Spinal cord (tissue), 10 donors: ENCODE data around the gene PLA2G4E. TPM values are rescaled to one million over a fixed set of nuclear protein-coding genes. Genes with fewer than 3 reads are reported as not detected.

Source experiments
- DNase-seq, 6 donors: peaks; one replicate each; pipeline versions ENCODE4 v3.0.0 to v3.0.0-alpha.2; 2013 to 2015; ENCODE audit warnings: low spot score in 6 of 6, low read depth in 4 of 6
- H3K27ac ChIP-seq: one replicate; pipeline ENCODE4 v1.5.1; 2013; ENCODE audit warnings: low read depth, low read length, control low read depth
- H3K27me3 ChIP-seq: one replicate; pipeline ENCODE4 v1.6.1; 2013; ENCODE audit warnings: low read length; ENCODE audit not compliant: control insufficient read depth, insufficient read depth
- H3K36me3 ChIP-seq: one replicate; pipeline ENCODE4 v1.6.1; 2013; ENCODE audit warnings: low read length; ENCODE audit not compliant: control insufficient read depth, insufficient read depth
- H3K4me1 ChIP-seq: one replicate; pipeline ENCODE4 v1.6.1; 2013; ENCODE audit warnings: low read length; ENCODE audit not compliant: control insufficient read depth, insufficient read depth
- H3K4me3 ChIP-seq: one replicate; pipeline ENCODE4 v1.5.1; 2013; ENCODE audit warnings: low read depth, low read length, control low read depth
- H3K9me3 ChIP-seq: one replicate; pipeline ENCODE4 v1.6.1; 2013; ENCODE audit warnings: low read length; ENCODE audit not compliant: control insufficient read depth, insufficient read depth
- WGBS: methylation state at CpG from one replicate; pipeline ENCODE4 v1.1.5; 2013; ENCODE audit warnings: missing lambda C conversion rate; ENCODE audit not compliant: insufficient coverage; 5-methylcytosine and 5-hydroxymethylcytosine counted together
- long read RNA-seq, 4 donors: transcript quantifications; one replicate each; lab custom pipeline, GENCODE V29; 2026
- polyA plus RNA-seq, 2 donors: library from polyadenylated mRNA; unstranded; fragments of 120-200 nt; gene quantifications; one replicate each; pipeline ENCODE4 v1.2.1, GENCODE V29; 2013; ENCODE audit not compliant: insufficient read length in 2 of 2
- total RNA-seq, 2 donors: library from RNA; depleted of rRNA in 1 of 2; stranded (reverse); fragments of 120-200 nt in 1 of 2; fragments of >200 nt in 1 of 2; gene quantifications; one replicate each; pipeline versions ENCODE4 v1.2.3 to v1.2.4, GENCODE V29; 2013 to 2014
- donor health status: healthy.

The PLA2G4E gene
- not detected for total RNA-seq
- polyA plus RNA-seq, result not detected
- long read RNA-seq, donor 1, result 0 reads
- long read RNA-seq, donor 2, result 0 reads
- long read RNA-seq, donor 3, result 0 reads
- long read RNA-seq, donor 4, result 0 reads

GRCh38 chr15:42020713-42021273 is at the start of gene PLA2G4E:
TSS of gene PLA2G4E (minus strand) at chr15:42021042. CDS start at chr15:42021030, 12 bp downstream.
- DNase-seq, result no peak
- no peak within 1 kb of the TSS for H3K4me3 ChIP-seq
- peaks cover 4% of the 10 kb centered on the region for H3K9me3 ChIP-seq
- no peak within 1 kb of the TSS for H3K27ac ChIP-seq
- H3K27me3 ChIP-seq, result no peaks in the 10 kb centered on the region
- 88% methylated on average over 3 of the region's 5 CpGs for WGBS
- H3K36me3 ChIP-seq, result no peaks in the 10 kb centered on the region
- H3K4me1 ChIP-seq, result peaks cover 5% of the 10 kb centered on the region

GRCh38 chr15:42070279-42070975 is 49.6 kb upstream of the PLA2G4E start:
- 96% methylated on average over 13 of the region's 16 CpGs for WGBS
- Histone ChIP-seq H3K9me3 (no peaks in the 10 kb centered on the region), H3K27ac (no peak overlapping the region), H3K4me3 (no peak overlapping the region), H3K4me1 (peaks cover 10% of the 10 kb centered on the region), H3K27me3 (no peaks in the 10 kb centered on the region), H3K36me3 (no peaks in the 10 kb centered on the region)
- no peak for DNase-seq

- no peaks in the 10 kb centered on the region for H3K27me3 ChIP-seq
- WGBS, result 64% methylated on average over 16 of the region's 17 CpGs
- peak in 1 of 6 donors; percentile 3 for DNase-seq
- no peaks in the 10 kb centered on the region for H3K9me3 ChIP-seq
- no peak overlapping the region for H3K27ac ChIP-seq
- H3K36me3 ChIP-seq, result no peaks in the 10 kb centered on the region
- H3K4me3 ChIP-seq, result no peak overlapping the region
- H3K4me1 ChIP-seq, result peaks cover 17% of the 10 kb centered on the region
Measured at GRCh38 chr15:42069496-42070278, 48.8 kb upstream of the PLA2G4E start.

GRCh38 chr15:42069025-42069424 is 48.2 kb upstream of the PLA2G4E start:
- H3K4me3 ChIP-seq, result no peak overlapping the region
- no peaks in the 10 kb centered on the region for H3K27me3 ChIP-seq
- no peaks in the 10 kb centered on the region for H3K9me3 ChIP-seq
- WGBS, result 86% methylated on average over 6 of the region's 7 CpGs
- no peaks in the 10 kb centered on the region for H3K36me3 ChIP-seq
- H3K4me1 ChIP-seq, result peaks cover 17% of the 10 kb centered on the region
- H3K27ac ChIP-seq, result no peak overlapping the region
- DNase-seq, result no peak

- H3K4me1 ChIP-seq, result peaks cover 17% of the 10 kb centered on the region
- no peak overlapping the region for H3K4me3 ChIP-seq
- H3K36me3 ChIP-seq, result no peaks in the 10 kb centered on the region
- H3K9me3 ChIP-seq, result no peaks in the 10 kb centered on the region
- 92% methylated on average over 14 of the region's 14 CpGs for WGBS
- H3K27ac ChIP-seq, result no peak overlapping the region
- H3K27me3 ChIP-seq, result no peaks in the 10 kb centered on the region
- no peak for DNase-seq
Measured at GRCh38 chr15:42068601-42069000, 47.8 kb upstream of the PLA2G4E start.

- H3K4me1 ChIP-seq, result peaks cover 17% of the 10 kb centered on the region
- 5% methylated on average over 4 of the region's 10 CpGs for WGBS
- no peak overlapping the region for H3K27ac ChIP-seq
- H3K36me3 ChIP-seq, result no peaks in the 10 kb centered on the region
- H3K4me3 ChIP-seq, result no peak overlapping the region
- DNase-seq, result no peak
- H3K27me3 ChIP-seq, result no peaks in the 10 kb centered on the region
- no peaks in the 10 kb centered on the region for H3K9me3 ChIP-seq
Measured at GRCh38 chr15:42066764-42067415, 46.0 kb upstream of the PLA2G4E start.

GRCh38 chr15:42065468-42065867 is 44.6 kb upstream of the PLA2G4E start:
- WGBS, result 46% methylated on average over 7 of the region's 7 CpGs
- DNase-seq, result no peak
- no peak overlapping the region for H3K27ac ChIP-seq

GRCh38 chr15:42065033-42065432 is 44.2 kb upstream of the PLA2G4E start:
- Histone ChIP-seq H3K9me3 (no peaks in the 10 kb centered on the region), H3K36me3 (no peaks in the 10 kb centered on the region), H3K4me3 (no peak overlapping the region), H3K27me3 (no peaks in the 10 kb centered on the region), H3K27ac (no peak overlapping the region), H3K4me1 (peaks cover 16% of the 10 kb centered on the region)
- WGBS, result 24% methylated on average over 3 of the region's 7 CpGs
- peak in 2 of 6 donors; percentile 49 to 63 for DNase-seq

More at GRCh38 chr15:42065468-42065867, 44.6 kb upstream of the PLA2G4E start:
- Histone ChIP-seq H3K9me3 (no peaks in the 10 kb centered on the region), H3K36me3 (no peaks in the 10 kb centered on the region), H3K4me3 (no peak overlapping the region), H3K27me3 (no peaks in the 10 kb centered on the region), H3K4me1 (peaks cover 17% of the 10 kb centered on the region)

GRCh38 chr15:42064271-42064670 is 43.4 kb upstream of the PLA2G4E start:
- H3K4me1 ChIP-seq, result peaks cover 11% of the 10 kb centered on the region
- no peak overlapping the region for H3K27ac ChIP-seq
- H3K27me3 ChIP-seq, result no peaks in the 10 kb centered on the region
- H3K36me3 ChIP-seq, result no peaks in the 10 kb centered on the region
- no peak overlapping the region for H3K4me3 ChIP-seq
- DNase-seq, result no peak
- 80% methylated on average over 2 of the region's 4 CpGs for WGBS
- no peaks in the 10 kb centered on the region for H3K9me3 ChIP-seq
